IMR-90 (cell line): ENCODE results near the gene ARGLU1. TPM values are rescaled to one million over a fixed set of nuclear protein-coding genes. Genes with fewer than 3 reads are reported as not detected.

ENCODE experiments used
- ATAC-seq: fragments of 200-7000 bp; cut with Tn5 transposase; 2 replicates; pipeline ENCODE4 v1.9.1; 2020; ENCODE audit warnings: low read depth, mild to moderate bottlenecking, moderate library complexity
- BruUV-seq: library from RNA; stranded (reverse); fragments of 400-500 nt; replicated peaks from 2 replicates; lab custom pipeline; 2021; lab: Mats Ljungman, UMichigan
- CTCF ChIA-PET: fragments of 300-600 bp; formaldehyde crosslinking; extraction: SDS; loops from one replicate; lab custom pipeline; 2021; ENCODE audit warnings: antibody characterized with exemption; lab: Yijun Ruan, JAX
- POLR2A ChIA-PET: fragments of 300-600 bp; sonication (Branson Sonifier 250); formaldehyde crosslinking; loops from one replicate; lab custom pipeline; 2022; ENCODE audit warnings: antibody characterized with exemption; ENCODE audit not compliant: unreplicated experiment; lab: Charles Lee
- DNase-seq: peaks from one replicate; pipeline ENCODE4 v3.0.0; 2013
- H2AFZ ChIP-seq: replicated peaks from 2 replicates; pipeline ENCODE3; 2013; ENCODE audit warnings: low read length, mild to moderate bottlenecking; ENCODE audit not compliant: poor library complexity
- H2AK5ac ChIP-seq: 2 replicates; pipeline ENCODE4 v1.6.1; 2013; ENCODE audit warnings: low read depth, low read length, inconsistent platforms
- H2AK9ac ChIP-seq: replicated peaks from 2 replicates; pipeline ENCODE3; 2013; ENCODE audit warnings: mild to moderate bottlenecking, low read depth, low read length, moderate library complexity; ENCODE audit not compliant: poor library complexity
- H2BK120ac ChIP-seq: 2 replicates; pipeline ENCODE4 v1.6.1; 2013; ENCODE audit warnings: low read depth, low read length, inconsistent platforms
- H2BK15ac ChIP-seq: 3 replicates; pipeline ENCODE4 v1.6.1; 2013; ENCODE audit warnings: low read depth, low read length, inconsistent platforms
- H2BK20ac ChIP-seq: 2 replicates; pipeline ENCODE4 v1.6.1; 2013; ENCODE audit warnings: low read depth, mild to moderate bottlenecking, inconsistent platforms, low read length, moderate library complexity
- H2BK5ac ChIP-seq: 2 replicates; pipeline ENCODE4 v1.6.1; 2013; ENCODE audit warnings: mild to moderate bottlenecking, low read depth, low read length, inconsistent platforms; ENCODE audit not compliant: poor library complexity, severe bottlenecking
- H3K14ac ChIP-seq: replicated peaks from 2 replicates; pipeline ENCODE4 v1.6.1; 2013; ENCODE audit warnings: low read depth, low read length, inconsistent platforms
- H3K18ac ChIP-seq: 2 replicates; pipeline ENCODE4 v1.6.1; 2013; ENCODE audit warnings: low read depth, low read length, control low read depth
- H3K23ac ChIP-seq: 2 replicates; pipeline ENCODE4 v1.6.1; 2013; ENCODE audit warnings: low read depth, low read length, inconsistent platforms
- H3K27ac ChIP-seq: 2 replicates; pipeline ENCODE4 v1.5.1; 2013; ENCODE audit warnings: mild to moderate bottlenecking, control low read depth, low read length; ENCODE audit not compliant: insufficient read depth
- H3K27me3 ChIP-seq: 2 replicates; pipeline ENCODE4 v1.6.1; 2013; ENCODE audit warnings: low read length; ENCODE audit not compliant: control insufficient read depth, insufficient read depth
- H3K36me3 ChIP-seq: 2 replicates; pipeline ENCODE4 v1.6.1; 2013; ENCODE audit warnings: low read length, mixed read lengths; ENCODE audit not compliant: control insufficient read depth, insufficient read depth
- H3K4ac ChIP-seq: 2 replicates; pipeline ENCODE4 v1.6.1; 2013; ENCODE audit warnings: low read depth, low read length, inconsistent platforms
- H3K4me1 ChIP-seq: 2 replicates; pipeline ENCODE4 v1.6.1; 2013; ENCODE audit warnings: low read length, mixed read lengths; ENCODE audit not compliant: control insufficient read depth, insufficient read depth
- H3K4me2 ChIP-seq: 2 replicates; pipeline ENCODE4 v1.6.1; 2013; ENCODE audit warnings: low read depth, mild to moderate bottlenecking, control low read depth, low read length, moderate library complexity
- H3K4me3 ChIP-seq: 2 replicates; pipeline ENCODE4 v1.5.1; 2013; ENCODE audit warnings: low read depth, mild to moderate bottlenecking, control low read depth, low read length, moderate library complexity; ENCODE audit not compliant: insufficient read depth
- H3K56ac ChIP-seq: 2 replicates; pipeline ENCODE4 v1.6.1; 2013; ENCODE audit warnings: low read length, inconsistent platforms; ENCODE audit not compliant: insufficient read depth; ENCODE audit errors: extremely low read depth
- H3K79me1 ChIP-seq, 2 experiments: 2 replicates each; pipeline ENCODE4 v1.6.1; 2013; ENCODE audit warnings: low read length in 2 of 2, inconsistent platforms in 1 of 2, low read depth in 1 of 2
- H3K9ac ChIP-seq: 2 replicates; pipeline ENCODE4 v1.6.1; 2013; ENCODE audit warnings: low read depth, low read length, control low read depth
- H3K9me1 ChIP-seq: 2 replicates; pipeline ENCODE4 v1.6.1; 2013; ENCODE audit warnings: low read length, inconsistent platforms; ENCODE audit not compliant: insufficient read depth
- H3K9me3 ChIP-seq: 2 replicates; pipeline ENCODE4 v1.6.1; 2013; ENCODE audit warnings: low read length; ENCODE audit not compliant: control insufficient read depth, insufficient read depth
- H4K20me1 ChIP-seq: 2 replicates; pipeline ENCODE4 v1.6.1; 2013; ENCODE audit warnings: low read length, inconsistent platforms; ENCODE audit not compliant: insufficient read depth
- H4K5ac ChIP-seq: 2 replicates; pipeline ENCODE4 v1.6.1; 2013; ENCODE audit warnings: mild to moderate bottlenecking, low read depth, low read length, control low read depth
- H4K8ac ChIP-seq, 2 experiments: 2 replicates each; pipeline ENCODE4 v1.6.1; 2013; ENCODE audit warnings: low read depth in 2 of 2, low read length in 2 of 2, control low read depth in 1 of 2, inconsistent platforms in 1 of 2
- H4K91ac ChIP-seq: 2 replicates; pipeline ENCODE4 v1.6.1; 2013; ENCODE audit warnings: low read depth, low read length, inconsistent platforms; ENCODE audit not compliant: insufficient read depth
- BHLHE40 ChIP-seq: fragments of 150-350 bp; IDR thresholded peaks from 2 replicates; pipeline ENCODE4 v1.6.1; 2016; ENCODE audit warnings: mild to moderate bottlenecking, low read depth, low read length
- CEBPB ChIP-seq: IDR thresholded peaks from 2 replicates; pipeline ENCODE4 v1.6.1; 2012; ENCODE audit warnings: low read depth, low read length, improper control_type of control experiment
- CHD1 ChIP-seq: IDR thresholded peaks from 2 replicates; pipeline ENCODE4 v1.6.1; 2012; ENCODE audit warnings: low read depth, low read length, improper control_type of control experiment
- ELK1 ChIP-seq: fragments of 150-350 bp; IDR thresholded peaks from 2 replicates; pipeline ENCODE4 v1.6.1; 2016; ENCODE audit warnings: low read depth, mild to moderate bottlenecking, low read length, moderate library complexity, borderline replicate concordance
- FOS ChIP-seq: fragments of 150-350 bp; IDR thresholded peaks from 2 replicates; pipeline ENCODE4 v1.6.1; 2016; ENCODE audit warnings: low read depth, low read length
- MAFK ChIP-seq: IDR thresholded peaks from 2 replicates; pipeline ENCODE4 v1.6.1; 2012; ENCODE audit warnings: low read depth, low read length, improper control_type of control experiment
- MAZ ChIP-seq: IDR thresholded peaks from 2 replicates; pipeline ENCODE4 v1.6.1; 2012; ENCODE audit warnings: low read depth, mild to moderate bottlenecking, low read length, improper control_type of control experiment, moderate library complexity, borderline replicate concordance
- MXI1 ChIP-seq: IDR thresholded peaks from 2 replicates; pipeline ENCODE4 v1.6.1; 2012; ENCODE audit warnings: low read depth, mild to moderate bottlenecking, low read length, moderate library complexity, borderline replicate concordance
- NFE2L2 ChIP-seq: fragments of 150-350 bp; IDR thresholded peaks from 2 replicates; pipeline ENCODE4 v1.6.1; 2016; ENCODE audit warnings: low read depth, mild to moderate bottlenecking, low read length
- POLR2A ChIP-seq: IDR thresholded peaks from 2 replicates; pipeline ENCODE4 v1.6.1; 2012; ENCODE audit warnings: mild to moderate bottlenecking, low read depth, low read length
- RAD21 ChIP-seq: IDR thresholded peaks from 2 replicates; pipeline ENCODE4 v1.6.1; 2012; ENCODE audit warnings: low read length, improper control_type of control experiment
- RCOR1 ChIP-seq: IDR thresholded peaks from 2 replicates; pipeline ENCODE4 v1.6.1; 2012; ENCODE audit warnings: mild to moderate bottlenecking, low read length, improper control_type of control experiment; ENCODE audit not compliant: insufficient replicate concordance
- RFX5 ChIP-seq: IDR thresholded peaks from 2 replicates; pipeline ENCODE4 v1.8.0; 2012; ENCODE audit warnings: low read depth, mild to moderate bottlenecking, low read length, moderate library complexity
- SMC3 ChIP-seq: fragments of 150-350 bp; IDR thresholded peaks from 2 replicates; pipeline ENCODE4 v1.6.1; 2016; ENCODE audit warnings: low read depth, mild to moderate bottlenecking, antibody characterized with exemption, low read length, moderate library complexity
- WGBS, 2 experiments: methylation state at CpG; one replicate each; pipeline versions ENCODE4 v1.1.5 to v1.1.7; 2013; ENCODE audit warnings: missing lambda C conversion rate in 2 of 2; ENCODE audit not compliant: insufficient read length in 1 of 2; ENCODE audit errors: extremely low coverage in 2 of 2; 5-methylcytosine and 5-hydroxymethylcytosine counted together
- dilution Hi-C: fragments of 300-500 bp; cut with HindIII; formaldehyde crosslinking; loops from one replicate; pipeline ENCODE4 v1.14.3; 2018; ENCODE audit warnings: low sequenced_read_pairs; ENCODE audit not compliant: unreplicated experiment
- in situ Hi-C: fragments of 300-500 bp; cut with MboI; formaldehyde crosslinking; loops from 3 replicates; pipeline ENCODE4 v1.14.3; 2019; ENCODE audit warnings: low sequenced_read_pairs, inconsistent platforms, mixed read lengths
- intact Hi-C: fragments of 100-400 bp; cut with micrococcal nuclease; formaldehyde crosslinking; loops from 2 replicates; pipeline ENCODE4 v1.10.0; 2022
- polyA plus RNA-seq, 3 experiments: library from polyadenylated mRNA; depleted of rRNA; stranded (reverse); fragments of >200 nt; gene quantifications; 2 replicates each; pipeline ENCODE4 v1.2.3, GENCODE V29; 2012; ENCODE audit warnings: low replicate concordance in 1 of 3
- total RNA-seq: library from RNA; depleted of rRNA; stranded (reverse); fragments of >200 nt; gene quantifications from 2 replicates; pipeline ENCODE4 v1.2.3, GENCODE V29; 2012
- TF ChIP-seq, protein P1 (sequence below): conservative IDR thresholded peaks from 2 replicates; pipeline ENCODE4 v1.5.1; 2012; ENCODE audit warnings: mild to moderate bottlenecking, low read depth, low read length, improper control_type of control experiment
- TF ChIP-seq, protein P2 (sequence below): fragments of 150-350 bp; IDR thresholded peaks from 2 replicates; pipeline ENCODE4 v1.6.1; 2017; ENCODE audit warnings: mild to moderate bottlenecking, antibody characterized with exemption, low read length, low read depth

Gene ARGLU1
- total and polyA plus RNA-seq, 2 of the 4 experiments (the other 2 are of a cell fraction) = 11.1 to 51.4 TPM

DNA sequence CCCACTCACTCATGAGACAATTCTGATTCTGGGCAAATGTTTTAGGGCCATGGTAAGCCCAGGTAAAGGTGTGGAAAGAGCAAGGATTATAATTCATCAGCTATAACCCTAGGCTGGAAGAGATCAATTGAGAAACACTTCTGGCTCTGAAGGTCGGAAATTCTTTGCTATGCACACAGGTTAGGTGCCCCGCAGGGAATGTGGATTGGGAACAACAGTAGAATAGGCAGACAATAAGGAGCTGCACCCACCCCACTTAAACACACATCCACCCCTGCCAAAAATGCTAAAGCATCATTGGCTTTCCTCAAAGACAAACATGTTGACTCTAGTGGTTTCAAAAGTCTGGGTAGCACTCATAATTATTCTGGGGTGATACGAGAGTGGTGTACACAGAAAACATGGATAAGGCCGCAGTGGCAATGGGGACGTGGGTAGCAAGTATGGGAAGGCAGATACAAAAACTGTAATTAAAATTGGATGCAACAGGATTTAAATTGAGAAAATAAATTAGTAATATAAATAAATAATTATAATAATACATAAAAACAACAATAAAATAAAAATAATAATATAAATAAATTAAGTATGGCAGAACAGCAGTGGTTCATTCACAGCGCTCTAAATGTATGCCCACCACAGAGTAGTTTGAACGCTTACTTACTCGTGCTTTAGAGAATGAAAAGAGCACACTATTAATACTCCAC is 41.0 kb downstream of the ARGLU1 start:
- H2BK20ac ChIP-seq = no peak overlapping the region
- H3K14ac ChIP-seq = 0 out of 2 replicates have a peak overlapping the region, but pooled peaks have one; percentile 42
- 0 out of 2 replicates have a peak, but pooled peaks cover 4% of the 10 kb centered on the region for H3K4me1 ChIP-seq
- CTCF ChIA-PET = no interaction called here
- no peak overlapping the region for H3K23ac ChIP-seq
- peaks cover 19 to 49% of the 10 kb centered on the region in 2 experiments; a peak in 3 of 4 replicates for H3K79me1 ChIP-seq
- H4K8ac ChIP-seq = no peak overlapping the region
- no TSS peak for BruUV-seq
- H4K5ac ChIP-seq = no peak overlapping the region
- POLR2A ChIA-PET = no interaction called here
- in situ Hi-C loops = loop anchor here (25.0 kb wide), 2 partner anchors 1090 to 1190 kb away; no protein-coding TSS in a partner anchor
- H2BK120ac ChIP-seq = no peak overlapping the region
- no peak overlapping the region for H2BK5ac ChIP-seq
- ATAC-seq (no peak), DNase-seq (no peak)
- no peaks in the 10 kb centered on the region for H3K36me3 ChIP-seq
- no peaks in the 10 kb centered on the region for H4K20me1 ChIP-seq
- no peaks in the 10 kb centered on the region for H3K9me3 ChIP-seq
- no peaks in the 10 kb centered on the region for H3K9me1 ChIP-seq
- H3K56ac ChIP-seq = no peak overlapping the region
- H2AK5ac ChIP-seq = no peak overlapping the region
- WGBS, 2 experiments = no CpG with 5 or more reads among the region's 8 CpGs
- no peak overlapping the region for H4K91ac ChIP-seq
- no peak overlapping the region for H2AK9ac ChIP-seq
- dilution Hi-C loops = no loop called here
- H3K4me3 ChIP-seq = no peak overlapping the region
- intact Hi-C loops = no loop called here
- no peak overlapping the region for H3K27ac ChIP-seq
- no peak overlapping the region for H3K4ac ChIP-seq
- no peak overlapping the region for H3K4me2 ChIP-seq
- no peak overlapping the region for H3K9ac ChIP-seq
- H2BK15ac ChIP-seq = no peak overlapping the region
- no peak overlapping the region for H2AFZ ChIP-seq
- no peaks in the 10 kb centered on the region for H3K27me3 ChIP-seq
- no peak overlapping the region for H3K18ac ChIP-seq
- no peak for TF ChIP-seq NFE2L2
- TF ChIP-seq MXI1 = no peak
- TF ChIP-seq CEBPB = no peak
- TF ChIP-seq, protein P1, sequence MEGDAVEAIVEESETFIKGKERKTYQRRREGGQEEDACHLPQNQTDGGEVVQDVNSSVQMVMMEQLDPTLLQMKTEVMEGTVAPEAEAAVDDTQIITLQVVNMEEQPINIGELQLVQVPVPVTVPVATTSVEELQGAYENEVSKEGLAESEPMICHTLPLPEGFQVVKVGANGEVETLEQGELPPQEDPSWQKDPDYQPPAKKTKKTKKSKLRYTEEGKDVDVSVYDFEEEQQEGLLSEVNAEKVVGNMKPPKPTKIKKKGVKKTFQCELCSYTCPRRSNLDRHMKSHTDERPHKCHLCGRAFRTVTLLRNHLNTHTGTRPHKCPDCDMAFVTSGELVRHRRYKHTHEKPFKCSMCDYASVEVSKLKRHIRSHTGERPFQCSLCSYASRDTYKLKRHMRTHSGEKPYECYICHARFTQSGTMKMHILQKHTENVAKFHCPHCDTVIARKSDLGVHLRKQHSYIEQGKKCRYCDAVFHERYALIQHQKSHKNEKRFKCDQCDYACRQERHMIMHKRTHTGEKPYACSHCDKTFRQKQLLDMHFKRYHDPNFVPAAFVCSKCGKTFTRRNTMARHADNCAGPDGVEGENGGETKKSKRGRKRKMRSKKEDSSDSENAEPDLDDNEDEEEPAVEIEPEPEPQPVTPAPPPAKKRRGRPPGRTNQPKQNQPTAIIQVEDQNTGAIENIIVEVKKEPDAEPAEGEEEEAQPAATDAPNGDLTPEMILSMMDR = no peak
- TF ChIP-seq MAFK = no peak
- TF ChIP-seq MAZ = no peak
- TF ChIP-seq RCOR1 = no peak
- no peak for TF ChIP-seq RAD21
- TF ChIP-seq RFX5 = no peak
- TF ChIP-seq, protein P2, sequence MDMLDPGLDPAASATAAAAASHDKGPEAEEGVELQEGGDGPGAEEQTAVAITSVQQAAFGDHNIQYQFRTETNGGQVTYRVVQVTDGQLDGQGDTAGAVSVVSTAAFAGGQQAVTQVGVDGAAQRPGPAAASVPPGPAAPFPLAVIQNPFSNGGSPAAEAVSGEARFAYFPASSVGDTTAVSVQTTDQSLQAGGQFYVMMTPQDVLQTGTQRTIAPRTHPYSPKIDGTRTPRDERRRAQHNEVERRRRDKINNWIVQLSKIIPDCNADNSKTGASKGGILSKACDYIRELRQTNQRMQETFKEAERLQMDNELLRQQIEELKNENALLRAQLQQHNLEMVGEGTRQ = no peak
- TF ChIP-seq BHLHE40 = no peak
- no peak for TF ChIP-seq CHD1
- TF ChIP-seq POLR2A = no peak
- no peak for TF ChIP-seq SMC3
- no peak for TF ChIP-seq FOS
- no peak for TF ChIP-seq ELK1
